ENCODE data around the gene PTGFRN.

GRCh38 chr1:116971258-116971860, 61.6 kb downstream of the PTGFRN start:
- TF ChIP-seq POLR2A (IDR thresholded peaks at IDR 0.05): no peak
- no peak for TF ChIP-seq POLR2AphosphoS5 (IDR thresholded peaks at IDR 0.05)
- no peak for TF ChIP-seq CTCF (IDR thresholded peaks at IDR 0.05)
- no peak for TF ChIP-seq EP300 (IDR thresholded peaks at IDR 0.05)
